ENCODE data around the gene THSD7A. TPM values are rescaled to one million over a fixed set of nuclear protein-coding genes. Genes with fewer than 3 reads are reported as not detected.

THSD7A gene
- total RNA-seq, 1 donor from 2014 or later = 10.1 TPM

GRCh38 chr7:11650030-11650429 is 182.0 kb downstream of the THSD7A start:
- no peaks in the 10 kb centered on the region for H3K4me1 ChIP-seq
- H3K27me3 ChIP-seq = no peaks in the 10 kb centered on the region
- no peak for DNase-seq (ENCODE audit: low spot score in 2 of 2)
- TF ChIP-seq, protein P1, sequence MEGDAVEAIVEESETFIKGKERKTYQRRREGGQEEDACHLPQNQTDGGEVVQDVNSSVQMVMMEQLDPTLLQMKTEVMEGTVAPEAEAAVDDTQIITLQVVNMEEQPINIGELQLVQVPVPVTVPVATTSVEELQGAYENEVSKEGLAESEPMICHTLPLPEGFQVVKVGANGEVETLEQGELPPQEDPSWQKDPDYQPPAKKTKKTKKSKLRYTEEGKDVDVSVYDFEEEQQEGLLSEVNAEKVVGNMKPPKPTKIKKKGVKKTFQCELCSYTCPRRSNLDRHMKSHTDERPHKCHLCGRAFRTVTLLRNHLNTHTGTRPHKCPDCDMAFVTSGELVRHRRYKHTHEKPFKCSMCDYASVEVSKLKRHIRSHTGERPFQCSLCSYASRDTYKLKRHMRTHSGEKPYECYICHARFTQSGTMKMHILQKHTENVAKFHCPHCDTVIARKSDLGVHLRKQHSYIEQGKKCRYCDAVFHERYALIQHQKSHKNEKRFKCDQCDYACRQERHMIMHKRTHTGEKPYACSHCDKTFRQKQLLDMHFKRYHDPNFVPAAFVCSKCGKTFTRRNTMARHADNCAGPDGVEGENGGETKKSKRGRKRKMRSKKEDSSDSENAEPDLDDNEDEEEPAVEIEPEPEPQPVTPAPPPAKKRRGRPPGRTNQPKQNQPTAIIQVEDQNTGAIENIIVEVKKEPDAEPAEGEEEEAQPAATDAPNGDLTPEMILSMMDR (IDR thresholded peaks at IDR 0.05) = no peak
- H3K36me3 ChIP-seq = no peaks in the 10 kb centered on the region
- no peak overlapping the region for H3K27ac ChIP-seq
- H3K4me3 ChIP-seq = no peak overlapping the region
- intact Hi-C loops (cut with DNase I) = no loop called here
- no peaks in the 10 kb centered on the region for H3K9me3 ChIP-seq

- intact Hi-C loops (cut with DNase I) = no loop called here
- Histone ChIP-seq H3K9me3 (no peaks in the 10 kb centered on the region), H3K27ac (no peak overlapping the region), H3K36me3 (no peaks in the 10 kb centered on the region), H3K4me3 (no peak overlapping the region), H3K27me3 (no peaks in the 10 kb centered on the region), H3K4me1 (no peaks in the 10 kb centered on the region)
- TF ChIP-seq, protein P1 (IDR thresholded peaks at IDR 0.05) = no peak
- DNase-seq (ENCODE audit: low spot score in 2 of 2) = no peak
Measured at GRCh38 chr7:11648980-11649379, 183.0 kb downstream of the THSD7A start.

DNA sequence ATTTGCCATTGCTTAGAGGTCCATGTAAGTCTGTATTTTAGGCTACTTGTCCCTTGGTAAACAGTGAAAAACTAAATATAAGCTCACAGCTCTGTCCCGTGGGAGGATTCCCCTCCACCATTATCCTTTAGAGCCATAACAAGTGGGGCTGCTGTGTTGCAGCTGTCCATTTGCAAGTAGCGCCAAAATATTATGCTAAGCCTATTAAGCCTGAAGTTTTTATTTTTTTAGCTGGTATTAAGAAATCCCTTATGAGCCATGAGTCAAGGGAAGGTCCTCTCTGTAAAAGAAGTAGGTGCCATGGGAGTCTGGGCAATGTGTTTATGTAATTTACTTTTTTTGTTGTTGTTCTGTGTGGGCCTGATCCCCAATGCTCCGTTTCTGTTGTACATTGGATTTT is 183.9 kb downstream of the THSD7A start:
- no peak overlapping the region for H3K4me3 ChIP-seq
- no peak overlapping the region for H3K27ac ChIP-seq
- DNase-seq (ENCODE audit: low spot score in 2 of 2) = no peak
- H3K4me1 ChIP-seq = no peaks in the 10 kb centered on the region
- TF ChIP-seq, protein P1 (IDR thresholded peaks at IDR 0.05) = no peak
- intact Hi-C loops (cut with DNase I) = no loop called here
- H3K9me3 ChIP-seq = no peaks in the 10 kb centered on the region
- no peaks in the 10 kb centered on the region for H3K36me3 ChIP-seq
- H3K27me3 ChIP-seq = no peaks in the 10 kb centered on the region

GRCh38 chr7:11642841-11643240 is 189.2 kb downstream of the THSD7A start:
- Histone ChIP-seq H3K4me1 (no peaks in the 10 kb centered on the region), H3K4me3 (no peak overlapping the region), H3K27me3 (no peaks in the 10 kb centered on the region), H3K9me3 (no peaks in the 10 kb centered on the region), H3K27ac (no peak overlapping the region), H3K36me3 (no peaks in the 10 kb centered on the region)
- no peak for DNase-seq (ENCODE audit: low spot score in 2 of 2)
- intact Hi-C loops (cut with DNase I) = no loop called here
- TF ChIP-seq, protein P1 (IDR thresholded peaks at IDR 0.05) = no peak

- intact Hi-C loops (cut with DNase I) = no loop called here
- H3K4me1 ChIP-seq = no peaks in the 10 kb centered on the region
- no peak overlapping the region for H3K27ac ChIP-seq
- H3K9me3 ChIP-seq = no peaks in the 10 kb centered on the region
- H3K36me3 ChIP-seq = no peaks in the 10 kb centered on the region
- no peaks in the 10 kb centered on the region for H3K27me3 ChIP-seq
- H3K4me3 ChIP-seq = no peak overlapping the region
- TF ChIP-seq, protein P1 (IDR thresholded peaks at IDR 0.05) = no peak
- no peak for DNase-seq (ENCODE audit: low spot score in 2 of 2)
Measured at GRCh38 chr7:11642276-11642675, 189.7 kb downstream of the THSD7A start.
